Cardiac fibroblast (primary cell): Measurements from ENCODE around the gene HP1BP3.
A peak's percentile ranks its signal among the peaks of the same experiment; 100 is the strongest.

Experiments
- DNase-seq, 2 donors: peaks; one replicate each; pipeline versions ENCODE4 v3.0.0 to v3.0.0-alpha.2; 2010; ENCODE audit warnings: low read depth in 2 of 2
- H3K4me3 ChIP-seq, 2 donors: replicated peaks in 1 of 2; 1 replicate in 1 of 2; 2 replicates in 1 of 2; pipeline ENCODE4 v1.5.1; 2011; ENCODE audit warnings: low read depth in 2 of 2, low read length in 2 of 2, mild to moderate bottlenecking in 2 of 2, moderate library complexity in 1 of 2
- CTCF ChIP-seq: IDR thresholded peaks from one replicate; pipeline ENCODE4 v1.5.1; 2011; ENCODE audit warnings: low read depth, mild to moderate bottlenecking, low read length, inconsistent platforms

HP1BP3 gene

GRCh38 chr1:20771780-20772179, 15.3 kb downstream of the HP1BP3 start:
- no peak overlapping the region for H3K4me3 ChIP-seq
- DNase-seq: no peak
- no peak for TF ChIP-seq CTCF

GRCh38 chr1:20770314-20771087, 16.6 kb downstream of the HP1BP3 start:
- TF ChIP-seq CTCF: no peak

GRCh38 chr1:20767271-20767670, 19.8 kb downstream of the HP1BP3 start:
- no peak for TF ChIP-seq CTCF
- DNase-seq: no peak
- no peak overlapping the region for H3K4me3 ChIP-seq

More at GRCh38 chr1:20770314-20771087, 16.6 kb downstream of the HP1BP3 start:
- no peak for DNase-seq
- H3K4me3 ChIP-seq: no peak overlapping the region

- no peak overlapping the region for H3K4me3 ChIP-seq
- DNase-seq: no peak
- TF ChIP-seq CTCF: no peak
Observed at GRCh38 chr1:20763417-20763816, 23.7 kb downstream of the HP1BP3 start.

- DNase-seq: no peak
- TF ChIP-seq CTCF: no peak
- H3K4me3 ChIP-seq: no peak overlapping the region
Observed at GRCh38 chr1:20760322-20760721, 26.8 kb downstream of the HP1BP3 start.

GRCh38 chr1:20753589-20753988, 33.5 kb downstream of the HP1BP3 start:
- DNase-seq: peak in 1 of 2 donors; percentile 29
- TF ChIP-seq CTCF: no peak
- H3K4me3 ChIP-seq: no peak overlapping the region

GRCh38 chr1:20751462-20751990, 35.6 kb downstream of the HP1BP3 start:
- TF ChIP-seq CTCF: no peak
- no peak for DNase-seq
- no peak overlapping the region for H3K4me3 ChIP-seq
